ENCODE results near the gene MRRF. TPM values are rescaled to one million over a fixed set of nuclear protein-coding genes. Genes with fewer than 3 reads are reported as not detected.
A peak's percentile ranks its signal among the peaks of the same experiment; 100 is the strongest.

MRRF gene
- total and polyA plus RNA-seq, 2 of the 4 experiments (the other 2 are of a cell fraction) = 32.1 to 38.0 TPM

DNA sequence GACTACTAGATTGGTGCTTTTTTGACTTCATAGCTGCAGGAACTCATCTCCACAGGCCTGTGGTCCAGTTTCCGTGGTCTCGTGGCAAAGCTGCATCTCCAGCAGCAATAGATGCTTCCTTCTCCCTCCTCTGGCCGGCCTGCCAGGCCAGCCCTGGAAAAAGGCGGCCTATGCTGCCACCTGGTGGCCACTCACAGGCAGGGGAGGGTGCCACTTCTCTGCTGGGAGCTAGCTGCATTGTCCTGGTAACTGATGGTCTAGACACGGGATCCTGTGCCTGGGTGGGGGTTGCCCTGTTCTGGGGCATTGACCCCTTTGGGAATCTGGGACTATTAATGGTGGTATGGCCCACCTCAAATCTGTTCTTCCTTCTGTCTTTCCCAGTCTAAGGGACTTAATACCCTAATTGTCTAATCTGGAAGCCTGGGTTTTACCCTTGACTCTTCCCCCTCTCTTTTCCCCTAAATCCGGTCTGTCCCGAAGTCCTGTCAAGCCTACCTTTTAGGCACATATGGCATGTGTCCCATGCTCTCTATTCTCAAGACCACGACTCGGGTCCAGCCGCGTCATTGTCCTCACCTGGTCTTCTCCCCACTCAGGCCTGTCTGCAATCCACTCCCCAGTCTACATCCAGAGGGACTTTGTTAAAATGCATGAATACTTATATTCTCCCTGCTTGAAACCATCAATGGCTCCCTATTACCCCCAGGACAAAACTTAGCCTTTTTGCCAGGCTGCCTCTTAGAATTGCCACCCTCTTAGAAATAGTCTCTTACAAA, 86.1 kb downstream of the MRRF start:
- H3K23ac ChIP-seq (ENCODE audit: low read depth, low read length) = no peak overlapping the region
- ChIA-PET POLR2A (ENCODE audit: unreplicated experiment) (interaction anchor here (1.0 to 1.3 kb wide), 2 partner anchors 86 to 226 kb away, joined by 5 read pairs; partner anchors contain the start of genes MRRF and RBM18), CTCF (interaction anchor here (0.6 to 2.6 kb wide), 15 partner anchors 13 to 252 kb away, joined by 3 to 43 read pairs (median 5); partner anchors contain the start of genes MRRF and RBM18)
- 0 out of 2 replicates have a peak overlapping the region, but pooled peaks have one; percentile 16 for H2BK120ac ChIP-seq (ENCODE audit: low read depth, low read length)
- no peak overlapping the region for H3K4me3 ChIP-seq (ENCODE audit: insufficient read depth, low read depth, low read length)
- H3K9me1 ChIP-seq (ENCODE audit: insufficient read depth, low read length) = no peaks in the 10 kb centered on the region
- no TSS peak for BruUV-seq (replicated peaks)
- peak; percentile 91 for ATAC-seq (ENCODE audit: low read depth)
- peak; percentile 65 for DNase-seq
- peaks cover 6% of the 10 kb centered on the region for H3K4me1 ChIP-seq (ENCODE audit: control insufficient read depth, insufficient read depth, low read length)
- intact Hi-C loops (cut with micrococcal nuclease) = loop anchor here (1.0 kb wide), 7 partner anchors 44 to 460 kb away; partner anchors contain the start of genes MRRF and RBM18
- TF ChIP-seq CEBPB (IDR thresholded peaks at IDR 0.05; ENCODE audit: low read depth, low read length) (no peak), RAD21 (IDR thresholded peaks at IDR 0.05; ENCODE audit: low read length) (peak; percentile 99), POLR2A (IDR thresholded peaks at IDR 0.05; ENCODE audit: low read depth, low read length) (0 out of 2 replicates have a peak, but pooled peaks have one; percentile 42), MXI1 (IDR thresholded peaks at IDR 0.05; ENCODE audit: borderline replicate concordance, low read depth, low read length) (no peak), MAZ (IDR thresholded peaks at IDR 0.05; ENCODE audit: borderline replicate concordance, low read depth, low read length) (peak; percentile 64; the same call in 1 of the 2 replicates), SMC3 (IDR thresholded peaks at IDR 0.05; ENCODE audit: low read depth, low read length) (peak; percentile 100)
- TF ChIP-seq, protein P1, sequence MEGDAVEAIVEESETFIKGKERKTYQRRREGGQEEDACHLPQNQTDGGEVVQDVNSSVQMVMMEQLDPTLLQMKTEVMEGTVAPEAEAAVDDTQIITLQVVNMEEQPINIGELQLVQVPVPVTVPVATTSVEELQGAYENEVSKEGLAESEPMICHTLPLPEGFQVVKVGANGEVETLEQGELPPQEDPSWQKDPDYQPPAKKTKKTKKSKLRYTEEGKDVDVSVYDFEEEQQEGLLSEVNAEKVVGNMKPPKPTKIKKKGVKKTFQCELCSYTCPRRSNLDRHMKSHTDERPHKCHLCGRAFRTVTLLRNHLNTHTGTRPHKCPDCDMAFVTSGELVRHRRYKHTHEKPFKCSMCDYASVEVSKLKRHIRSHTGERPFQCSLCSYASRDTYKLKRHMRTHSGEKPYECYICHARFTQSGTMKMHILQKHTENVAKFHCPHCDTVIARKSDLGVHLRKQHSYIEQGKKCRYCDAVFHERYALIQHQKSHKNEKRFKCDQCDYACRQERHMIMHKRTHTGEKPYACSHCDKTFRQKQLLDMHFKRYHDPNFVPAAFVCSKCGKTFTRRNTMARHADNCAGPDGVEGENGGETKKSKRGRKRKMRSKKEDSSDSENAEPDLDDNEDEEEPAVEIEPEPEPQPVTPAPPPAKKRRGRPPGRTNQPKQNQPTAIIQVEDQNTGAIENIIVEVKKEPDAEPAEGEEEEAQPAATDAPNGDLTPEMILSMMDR (conservative IDR thresholded peaks at IDR 0.05; ENCODE audit: low read depth, low read length) = peak; percentile 99
- H3K27ac ChIP-seq (ENCODE audit: insufficient read depth, low read length) = no peak overlapping the region
- H4K8ac ChIP-seq (ENCODE audit: low read depth in 2 of 2, low read length in 2 of 2) = no peak overlapping the region
- 0 out of 3 replicates have a peak overlapping the region, but pooled peaks have one; percentile 41 for H2BK15ac ChIP-seq (ENCODE audit: low read depth, low read length)
- no peak overlapping the region for H3K18ac ChIP-seq (ENCODE audit: low read depth, low read length)
- H3K9ac ChIP-seq (ENCODE audit: low read depth, low read length) = no peak overlapping the region
- 30% methylated on average over 6 of the region's 11 CpGs; no CpG with 5 or more reads in 1 of the 2 experiments for WGBS, 2 experiments (ENCODE audit: extremely low coverage in 2 of 2, insufficient read length in 1 of 2)
- no peak overlapping the region for H3K4ac ChIP-seq (ENCODE audit: low read depth, low read length)
- in situ Hi-C loops (cut with MboI; ENCODE audit: low sequenced_read_pairs) = loop anchor here (5.0 to 10.0 kb wide), 3 partner anchors 102 to 256 kb away; partner anchors contain the start of gene TTLL11
- no peak overlapping the region for H4K91ac ChIP-seq (ENCODE audit: insufficient read depth, low read depth, low read length)
- H2AK5ac ChIP-seq (ENCODE audit: low read depth, low read length) = peak overlapping the region; percentile 47; the same call in 1 of the 2 replicates
- no peak overlapping the region for H3K4me2 ChIP-seq (ENCODE audit: low read depth, low read length)
- H3K79me1 ChIP-seq (ENCODE audit: low read depth in 1 of 2, low read length in 2 of 2) = no peaks in the 10 kb centered on the region
- H3K14ac ChIP-seq (replicated peaks; ENCODE audit: low read depth, low read length) = no peak overlapping the region
- no peaks in the 10 kb centered on the region for H3K9me3 ChIP-seq (ENCODE audit: control insufficient read depth, insufficient read depth, low read length)
- H2AFZ ChIP-seq (replicated peaks; ENCODE audit: low read length, poor library complexity) = peak overlapping the region; percentile 60
- H4K5ac ChIP-seq (ENCODE audit: low read depth, low read length) = no peak overlapping the region
- no peak overlapping the region for H3K56ac ChIP-seq (ENCODE audit: extremely low read depth, insufficient read depth, low read length)
- H4K20me1 ChIP-seq (ENCODE audit: insufficient read depth, low read length) = no peaks in the 10 kb centered on the region
- H3K27me3 ChIP-seq (ENCODE audit: control insufficient read depth, insufficient read depth, low read length) = no peaks in the 10 kb centered on the region
- no peak overlapping the region for H2AK9ac ChIP-seq (replicated peaks; ENCODE audit: low read depth, low read length, poor library complexity)
- dilution Hi-C loops (cut with HindIII; ENCODE audit: low sequenced_read_pairs, unreplicated experiment) = no loop called here
- H2BK20ac ChIP-seq (ENCODE audit: low read depth, low read length) = no peak overlapping the region
- H2BK5ac ChIP-seq (ENCODE audit: low read depth, low read length, poor library complexity, severe bottlenecking) = no peak overlapping the region
- no peaks in the 10 kb centered on the region for H3K36me3 ChIP-seq (ENCODE audit: control insufficient read depth, insufficient read depth, low read length)

Measured in IMR-90 (cell line).